ENCODE data around the gene REPS2. TPM values are rescaled to one million over a fixed set of nuclear protein-coding genes. Genes with fewer than 3 reads are reported as not detected.

The REPS2 gene
- total RNA-seq, 4 donors from 2014 or later: 3.6 to 8.7 (median 5.6) TPM

- H3K27ac ChIP-seq: no peak overlapping the region
- H3K9me3 ChIP-seq: no peaks in the 10 kb centered on the region
- no peak overlapping the region for H3K4me3 ChIP-seq
- TF ChIP-seq, protein P1, sequence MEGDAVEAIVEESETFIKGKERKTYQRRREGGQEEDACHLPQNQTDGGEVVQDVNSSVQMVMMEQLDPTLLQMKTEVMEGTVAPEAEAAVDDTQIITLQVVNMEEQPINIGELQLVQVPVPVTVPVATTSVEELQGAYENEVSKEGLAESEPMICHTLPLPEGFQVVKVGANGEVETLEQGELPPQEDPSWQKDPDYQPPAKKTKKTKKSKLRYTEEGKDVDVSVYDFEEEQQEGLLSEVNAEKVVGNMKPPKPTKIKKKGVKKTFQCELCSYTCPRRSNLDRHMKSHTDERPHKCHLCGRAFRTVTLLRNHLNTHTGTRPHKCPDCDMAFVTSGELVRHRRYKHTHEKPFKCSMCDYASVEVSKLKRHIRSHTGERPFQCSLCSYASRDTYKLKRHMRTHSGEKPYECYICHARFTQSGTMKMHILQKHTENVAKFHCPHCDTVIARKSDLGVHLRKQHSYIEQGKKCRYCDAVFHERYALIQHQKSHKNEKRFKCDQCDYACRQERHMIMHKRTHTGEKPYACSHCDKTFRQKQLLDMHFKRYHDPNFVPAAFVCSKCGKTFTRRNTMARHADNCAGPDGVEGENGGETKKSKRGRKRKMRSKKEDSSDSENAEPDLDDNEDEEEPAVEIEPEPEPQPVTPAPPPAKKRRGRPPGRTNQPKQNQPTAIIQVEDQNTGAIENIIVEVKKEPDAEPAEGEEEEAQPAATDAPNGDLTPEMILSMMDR (IDR thresholded peaks at IDR 0.05): no peak
- TF ChIP-seq POLR2A (IDR thresholded peaks at IDR 0.05): no peak
- no peaks in the 10 kb centered on the region for H3K4me1 ChIP-seq
- H3K36me3 ChIP-seq: no peaks in the 10 kb centered on the region
- no peak for DNase-seq
- no peaks in the 10 kb centered on the region for H3K27me3 ChIP-seq
These were observed 89.9 kb downstream of the REPS2 start for GRCh38 chrX:17036171-17036961.

- Histone ChIP-seq H3K9me3 (no peaks in the 10 kb centered on the region), H3K4me1 (no peaks in the 10 kb centered on the region), H3K4me3 (no peak overlapping the region), H3K36me3 (no peaks in the 10 kb centered on the region), H3K27ac (peak overlapping the region in 1 of 4 donors; percentile 31), H3K27me3 (no peaks in the 10 kb centered on the region)
- no peak for DNase-seq
- TF ChIP-seq POLR2A (IDR thresholded peaks at IDR 0.05): no peak
- TF ChIP-seq, protein P1 (IDR thresholded peaks at IDR 0.05): no peak
These were observed 91.8 kb downstream of the REPS2 start for GRCh38 chrX:17038277-17038676.

GRCh38 chrX:17038681-17039161 is 92.3 kb downstream of the REPS2 start:
- Histone ChIP-seq H3K27ac (peak overlapping the region in 1 of 4 donors; percentile 31), H3K27me3 (no peaks in the 10 kb centered on the region), H3K9me3 (no peaks in the 10 kb centered on the region), H3K36me3 (no peaks in the 10 kb centered on the region), H3K4me1 (no peaks in the 10 kb centered on the region), H3K4me3 (no peak overlapping the region)
- no peak for DNase-seq
- TF ChIP-seq, protein P1 (IDR thresholded peaks at IDR 0.05): no peak
- no peak for TF ChIP-seq POLR2A (IDR thresholded peaks at IDR 0.05)

- Histone ChIP-seq H3K27ac (no peak overlapping the region), H3K27me3 (no peaks in the 10 kb centered on the region), H3K4me3 (no peak overlapping the region), H3K36me3 (no peaks in the 10 kb centered on the region), H3K4me1 (no peaks in the 10 kb centered on the region), H3K9me3 (no peaks in the 10 kb centered on the region)
- no peak for TF ChIP-seq POLR2A (IDR thresholded peaks at IDR 0.05)
- TF ChIP-seq, protein P1 (IDR thresholded peaks at IDR 0.05): no peak
- DNase-seq: no peak
These were observed 93.4 kb downstream of the REPS2 start for GRCh38 chrX:17039826-17040225.

- DNase-seq: no peak
- Histone ChIP-seq H3K27ac (no peak overlapping the region), H3K9me3 (no peaks in the 10 kb centered on the region), H3K27me3 (no peaks in the 10 kb centered on the region), H3K36me3 (no peaks in the 10 kb centered on the region), H3K4me3 (no peak overlapping the region), H3K4me1 (no peaks in the 10 kb centered on the region)
- no peak for TF ChIP-seq POLR2A (IDR thresholded peaks at IDR 0.05)
- TF ChIP-seq, protein P1 (IDR thresholded peaks at IDR 0.05): no peak
These were observed 94.3 kb downstream of the REPS2 start for GRCh38 chrX:17040711-17041110.
